Breast epithelium (tissue), 4 donors: ENCODE results near the gene CUTC. TPM values are rescaled to one million over a fixed set of nuclear protein-coding genes. Genes with fewer than 3 reads are reported as not detected.

ENCODE experiments used
- DNase-seq, 2 donors: peaks; one replicate each; pipeline ENCODE4 v3.0.0-alpha.2; 2019; ENCODE audit warnings: low spot score in 2 of 2
- H3K27ac ChIP-seq, 2 donors: fragments of 200-600 bp; sonication (generic) in 1 of 2; one replicate each; pipeline ENCODE4 v1.5.1; 2016 to 2019; ENCODE audit warnings: mild to moderate bottlenecking in 1 of 2
- H3K27me3 ChIP-seq, 2 donors: fragments of 200-600 bp; sonication (generic) in 1 of 2; one replicate each; pipeline versions ENCODE4 v1.5.1 to v1.6.0; 2017 to 2019; ENCODE audit warnings: control low read depth in 1 of 2, mild to moderate bottlenecking in 1 of 2
- H3K36me3 ChIP-seq: fragments of 200-600 bp; one replicate; pipeline ENCODE4 v1.5.1; 2019
- H3K4me1 ChIP-seq, 2 donors: fragments of 200-600 bp; sonication (generic); one replicate each; pipeline ENCODE4 v1.5.1; 2016 to 2019; ENCODE audit warnings: control low read depth in 1 of 2
- H3K4me3 ChIP-seq, 3 donors: fragments of 200-600 bp; sonication (generic); 1 replicate in 2 of 3; 2 replicates in 1 of 3; pipeline ENCODE4 v1.5.1; 2016 to 2019; ENCODE audit warnings: mild to moderate bottlenecking in 3 of 3, moderate library complexity in 2 of 3
- H3K9me3 ChIP-seq, 2 donors: fragments of 200-600 bp; sonication (generic) in 1 of 2; one replicate each; pipeline ENCODE4 v1.5.1; 2016 to 2019; ENCODE audit warnings: control low read depth in 1 of 2
- CTCF ChIP-seq, 3 donors: fragments of 450-650 bp; IDR thresholded peaks; one replicate each; pipeline ENCODE4 v1.5.1; 2016 to 2017; ENCODE audit warnings: antibody characterized with exemption in 3 of 3, mild to moderate bottlenecking in 3 of 3, moderate library complexity in 3 of 3
- POLR2A ChIP-seq: fragments of 450-650 bp; IDR thresholded peaks from one replicate; pipeline ENCODE4 v1.6.1; 2016; ENCODE audit warnings: antibody characterized with exemption, mild to moderate bottlenecking, moderate library complexity
- POLR2AphosphoS5 ChIP-seq, 3 donors: sonication (generic); formaldehyde crosslinking; IDR thresholded peaks; one replicate each; pipeline ENCODE4 v1.6.1; 2017; ENCODE audit warnings: antibody characterized with exemption in 3 of 3
- intact Hi-C: fragments of 100-400 bp; cut with DNase I; formaldehyde crosslinking; loops from one replicate; pipeline ENCODE4 v1.15.1; 2023; ENCODE audit warnings: low total_unique reads
- total RNA-seq, 3 donors: library from RNA; depleted of rRNA; stranded (reverse); fragments of >200 nt; gene quantifications; one replicate each; pipeline ENCODE4 v1.1.0, GENCODE V29; 2016

Gene CUTC
- total RNA-seq, 3 donors from 2014 or later, result 23.4 to 81.0 (median 33.4) TPM

GRCh38 chr10:99766302-99766681 lies 34.3 kb downstream of the CUTC start:
- no peak for TF ChIP-seq CTCF (IDR thresholded peaks at IDR 0.05)
- no peak for TF ChIP-seq POLR2A
- TF ChIP-seq POLR2AphosphoS5 (IDR thresholded peaks at IDR 0.05), result no peak
- no peak overlapping the region for H3K4me3 ChIP-seq
- H3K27ac ChIP-seq, result no peak overlapping the region
- H3K27me3 ChIP-seq, result no peaks in the 10 kb centered on the region
- DNase-seq, result no peak
- peaks cover 0 to 6% of the 10 kb centered on the region in 2 donors for H3K9me3 ChIP-seq
- intact Hi-C loops, result no loop called here
- H3K36me3 ChIP-seq, result no peaks in the 10 kb centered on the region
- no peaks in the 10 kb centered on the region for H3K4me1 ChIP-seq

DNA sequence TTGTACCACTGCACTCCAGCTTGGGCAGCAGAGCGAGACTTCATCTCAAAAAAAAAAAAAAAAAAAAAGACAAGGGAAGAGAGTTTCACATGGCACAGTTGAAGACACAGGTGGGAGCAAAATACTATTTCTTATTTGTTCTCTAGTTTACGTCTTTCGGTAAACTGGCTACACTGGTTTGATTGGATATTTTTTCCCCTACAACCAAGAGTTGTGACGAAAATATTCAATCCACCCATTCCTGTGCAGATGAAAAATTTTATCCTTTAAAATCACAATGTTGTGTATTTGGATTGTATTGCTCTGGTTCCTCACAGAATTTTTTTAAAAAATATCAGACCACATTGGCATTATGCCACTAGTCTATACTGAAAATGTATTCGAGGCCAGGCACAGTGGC lies 35.9 kb downstream of the CUTC start:
- intact Hi-C loops, result no loop called here
- Histone ChIP-seq H3K27ac (no peak overlapping the region), H3K36me3 (no peaks in the 10 kb centered on the region), H3K4me3 (no peak overlapping the region), H3K27me3 (no peaks in the 10 kb centered on the region), H3K9me3 (peaks cover 0 to 6% of the 10 kb centered on the region in 2 donors), H3K4me1 (no peaks in the 10 kb centered on the region)
- TF ChIP-seq POLR2AphosphoS5 (IDR thresholded peaks at IDR 0.05) (no peak), POLR2A (no peak), CTCF (IDR thresholded peaks at IDR 0.05) (no peak)
- DNase-seq, result no peak

- Histone ChIP-seq H3K27ac (no peak overlapping the region), H3K4me1 (no peaks in the 10 kb centered on the region), H3K9me3 (peaks cover 0 to 4% of the 10 kb centered on the region in 2 donors), H3K36me3 (no peaks in the 10 kb centered on the region), H3K4me3 (no peak overlapping the region), H3K27me3 (no peaks in the 10 kb centered on the region)
- TF ChIP-seq POLR2A (no peak), CTCF (IDR thresholded peaks at IDR 0.05) (no peak), POLR2AphosphoS5 (IDR thresholded peaks at IDR 0.05) (no peak)
- no peak for DNase-seq
- intact Hi-C loops, result no loop called here
Measured at GRCh38 chr10:99768556-99768955, 36.5 kb downstream of the CUTC start.

- intact Hi-C loops, result no loop called here
- no peak overlapping the region for H3K4me3 ChIP-seq
- no peak overlapping the region for H3K27ac ChIP-seq
- DNase-seq, result no peak
- no peaks in the 10 kb centered on the region for H3K9me3 ChIP-seq
- no peak for TF ChIP-seq POLR2AphosphoS5 (IDR thresholded peaks at IDR 0.05)
- TF ChIP-seq CTCF (IDR thresholded peaks at IDR 0.05), result no peak
- no peak for TF ChIP-seq POLR2A
- H3K27me3 ChIP-seq, result no peaks in the 10 kb centered on the region
- H3K4me1 ChIP-seq, result no peaks in the 10 kb centered on the region
- no peaks in the 10 kb centered on the region for H3K36me3 ChIP-seq
Measured at GRCh38 chr10:99769706-99770105, 37.7 kb downstream of the CUTC start.

- Histone ChIP-seq H3K4me3 (no peak overlapping the region), H3K36me3 (no peaks in the 10 kb centered on the region), H3K4me1 (no peaks in the 10 kb centered on the region), H3K27me3 (no peaks in the 10 kb centered on the region), H3K27ac (no peak overlapping the region), H3K9me3 (no peaks in the 10 kb centered on the region)
- TF ChIP-seq POLR2A (no peak), POLR2AphosphoS5 (IDR thresholded peaks at IDR 0.05) (no peak), CTCF (IDR thresholded peaks at IDR 0.05) (no peak)
- intact Hi-C loops, result no loop called here
- DNase-seq, result no peak
Measured at GRCh38 chr10:99770408-99771045, 38.5 kb downstream of the CUTC start.
